GM19351 (cell line): Measurements from ENCODE around the gene COL4A2.
"Not testable (repeated sequence)": the region's sequence is repeated elsewhere in the genome, so short reads cannot be mapped to it uniquely, and the experiment has no call there.

Experiments
- ATAC-seq: cut with Tn5 transposase; IDR thresholded peaks from one replicate; pipeline ENCODE4 v1.9.1; 2021; ENCODE audit warnings: mild to moderate bottlenecking, moderate library complexity; ENCODE audit not compliant: unreplicated experiment

Gene COL4A2

DNA sequence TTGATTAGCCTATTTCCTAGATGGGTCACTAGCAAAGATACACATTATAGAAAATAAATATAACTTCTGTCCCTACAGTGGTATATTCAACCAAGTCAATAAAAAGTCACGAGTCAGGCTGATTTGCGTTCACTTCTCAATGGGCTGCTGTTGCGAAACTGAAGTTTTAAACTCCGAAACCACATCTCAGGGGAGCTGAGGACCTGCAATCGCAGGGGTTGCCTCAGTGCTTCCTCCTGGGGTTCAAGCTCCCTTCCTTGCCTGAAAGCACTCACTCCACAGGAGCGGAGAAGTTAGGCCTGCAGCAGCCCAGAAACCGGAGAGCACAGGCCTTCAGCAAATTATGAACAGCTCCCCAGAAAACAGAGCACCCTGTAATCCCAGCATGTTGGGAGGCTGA is 214.9 kb downstream of the COL4A2 start:
- ATAC-seq, result no peak

DNA sequence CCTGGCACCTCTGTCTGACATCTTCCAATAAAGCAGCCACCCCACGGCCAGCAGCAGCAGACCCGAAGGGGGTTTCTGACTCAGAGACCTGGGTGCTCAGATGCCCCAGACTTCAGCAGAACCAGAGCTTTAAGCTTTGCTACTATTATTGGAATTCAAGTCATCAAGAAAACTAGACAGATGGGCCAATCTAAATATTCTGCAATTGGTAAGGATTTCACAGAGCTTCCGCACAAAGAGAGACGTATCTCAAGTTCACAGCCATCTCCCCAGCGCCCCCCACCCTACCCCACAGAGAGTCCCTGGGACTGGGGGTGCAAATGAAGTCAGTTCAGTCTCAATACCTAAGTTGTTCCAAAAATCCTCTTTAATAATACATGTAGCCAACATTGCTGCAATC is 215.6 kb downstream of the COL4A2 start:
- no peak for ATAC-seq

DNA sequence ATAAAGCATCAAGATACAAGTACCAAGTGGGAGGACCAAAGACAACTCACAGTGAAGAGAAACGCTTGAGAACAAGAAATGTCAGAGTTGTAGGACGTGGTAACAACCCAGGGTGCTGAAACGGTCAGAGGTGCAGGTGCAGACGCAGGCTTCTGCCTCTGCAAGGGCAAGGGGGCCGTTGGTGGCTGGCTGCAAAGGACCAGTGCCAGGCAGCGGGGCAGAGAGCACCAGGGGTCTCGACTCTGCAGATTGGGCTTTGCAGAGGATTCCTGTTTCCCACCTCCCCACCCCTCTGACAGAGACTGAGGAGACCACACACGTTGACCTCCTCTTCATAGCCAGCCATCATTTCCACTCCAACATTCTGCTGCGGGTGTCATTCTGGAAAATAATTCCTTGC is 216.1 kb downstream of the COL4A2 start:
- no peak for ATAC-seq

DNA sequence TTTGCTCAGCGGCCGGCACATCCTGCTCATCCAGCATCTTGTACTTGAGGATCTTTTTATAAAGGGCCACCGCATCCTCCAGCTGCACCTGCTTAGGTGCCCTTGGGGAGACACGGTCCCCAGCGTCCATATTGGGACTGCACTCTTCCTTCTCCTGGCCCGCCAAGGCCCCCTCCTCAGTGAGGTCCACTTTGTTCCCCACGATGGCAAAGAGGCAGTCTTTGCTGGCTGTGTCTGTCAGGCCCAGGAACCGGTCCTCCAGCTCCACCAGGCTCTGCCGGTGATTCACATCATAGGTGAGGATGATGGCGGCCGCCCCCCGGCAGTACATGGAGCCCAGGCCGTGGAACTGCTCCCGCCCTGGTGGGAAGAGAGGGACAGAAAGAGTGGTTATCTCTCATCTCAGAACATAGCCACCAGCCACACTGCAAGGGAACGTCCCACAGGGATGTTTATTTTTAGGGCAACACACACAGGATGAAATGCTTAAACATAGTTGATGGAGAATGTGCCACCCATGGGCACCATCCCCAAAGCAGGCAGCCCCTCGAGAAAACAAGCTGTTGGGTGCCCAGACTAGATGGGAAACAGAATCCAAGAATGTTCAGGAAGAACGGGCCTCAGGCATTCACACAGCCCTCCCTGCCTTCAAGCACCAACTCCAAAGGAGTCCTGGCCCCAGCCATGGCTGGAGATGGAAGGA is 216.9 kb downstream of the COL4A2 start:
- ATAC-seq, result no peak

DNA sequence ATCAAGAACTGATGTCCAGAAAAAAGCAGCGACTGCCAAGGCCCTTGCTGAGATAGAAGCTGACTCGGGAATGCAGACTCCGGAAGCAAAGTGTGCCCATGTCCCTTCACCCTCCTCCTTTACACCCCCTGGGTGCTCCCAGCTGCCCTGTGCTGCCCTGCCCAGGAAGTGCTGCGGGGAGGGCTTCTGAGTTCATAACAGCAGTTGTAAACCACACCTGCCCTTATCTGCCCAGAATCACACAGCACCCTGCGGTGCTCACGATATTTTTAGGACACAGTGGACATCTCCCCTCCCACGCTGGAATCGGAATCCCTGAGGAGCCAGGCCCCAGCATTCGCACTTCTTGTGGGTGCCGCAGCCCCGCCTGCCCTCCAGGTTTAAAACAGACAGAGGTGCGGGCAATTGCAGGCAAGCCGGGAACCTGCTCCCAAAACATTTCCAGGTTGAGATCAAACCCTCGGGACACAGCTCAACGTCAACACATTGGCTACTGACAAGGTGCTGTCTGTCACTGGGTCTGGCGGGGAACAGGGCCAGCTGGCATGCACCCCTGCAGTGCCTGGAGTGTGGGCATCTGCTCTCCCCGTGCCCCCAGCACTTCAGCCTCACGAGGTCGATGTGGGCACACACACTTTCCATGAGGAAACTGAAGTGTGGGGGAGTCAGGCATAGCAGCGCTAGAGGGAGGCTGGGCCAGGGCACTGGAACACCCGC is 217.6 kb downstream of the COL4A2 start:
- ATAC-seq, result no peak

DNA sequence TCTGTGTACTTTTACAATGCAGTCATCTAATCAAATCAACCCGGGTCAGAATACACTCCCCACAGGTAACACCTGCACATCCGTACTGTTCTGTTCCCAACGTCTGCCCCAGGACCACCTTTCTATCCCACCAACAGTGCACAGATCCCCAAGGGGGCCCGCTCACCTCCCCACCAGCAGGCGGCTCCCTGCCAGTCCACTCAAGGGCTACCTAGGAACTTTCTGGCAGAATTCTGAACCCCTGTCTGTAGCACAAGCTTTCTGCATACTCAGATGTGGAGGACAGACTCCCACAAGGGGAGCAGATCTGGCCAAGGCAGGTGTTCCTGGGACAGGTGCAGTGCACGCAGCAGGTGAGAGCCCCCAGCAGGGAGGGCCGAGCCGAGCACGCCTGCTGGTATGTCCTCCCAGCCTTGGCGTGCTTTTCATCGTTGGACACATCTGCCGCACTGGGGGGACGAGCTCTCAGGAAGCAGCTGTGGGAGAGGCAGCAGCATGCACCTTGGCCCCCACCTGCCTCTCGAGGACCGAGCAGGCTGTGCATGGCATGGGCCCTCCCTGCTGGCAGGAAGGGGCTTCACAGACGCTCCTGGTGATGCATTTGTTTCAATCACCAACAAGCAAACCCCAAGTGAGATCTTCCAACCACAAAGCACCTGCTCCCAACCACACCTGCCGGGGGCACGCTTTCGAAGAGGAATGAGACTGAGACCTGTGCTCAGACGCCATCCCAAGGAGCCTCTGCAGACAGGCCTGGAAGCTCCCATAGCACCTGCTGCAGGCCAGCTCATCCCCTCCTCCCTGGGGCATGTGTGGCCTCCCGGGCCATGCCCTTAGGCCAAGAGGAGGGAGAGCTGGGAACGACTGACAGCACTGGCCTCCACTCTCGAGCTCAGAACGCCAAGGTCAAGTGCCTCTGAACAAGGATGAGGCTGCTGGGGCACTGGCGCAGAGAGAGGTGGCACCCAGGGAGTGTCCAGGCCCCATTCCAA is 218.5 kb downstream of the COL4A2 start:
- ATAC-seq, result peak; percentile 73

DNA sequence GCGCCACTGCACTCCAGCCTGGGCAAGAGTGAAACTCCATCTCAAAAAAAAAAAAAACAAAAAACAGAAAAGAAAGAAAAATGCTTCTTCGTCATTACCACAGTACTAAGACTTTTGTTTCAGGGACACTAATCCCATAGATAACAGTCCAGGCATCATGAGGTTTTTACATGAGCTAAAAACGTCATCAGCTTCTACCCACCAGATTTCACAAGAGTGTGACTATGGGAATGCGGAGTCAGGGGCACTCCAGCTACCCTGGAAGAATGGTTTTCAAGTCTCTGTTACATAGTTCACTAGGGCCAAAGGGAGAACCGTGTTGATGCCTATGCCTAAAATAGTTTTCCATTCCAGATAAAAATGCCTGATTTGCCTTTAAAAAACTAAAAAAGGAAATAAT is 221.3 kb downstream of the COL4A2 start:
- ATAC-seq, result no peak

DNA sequence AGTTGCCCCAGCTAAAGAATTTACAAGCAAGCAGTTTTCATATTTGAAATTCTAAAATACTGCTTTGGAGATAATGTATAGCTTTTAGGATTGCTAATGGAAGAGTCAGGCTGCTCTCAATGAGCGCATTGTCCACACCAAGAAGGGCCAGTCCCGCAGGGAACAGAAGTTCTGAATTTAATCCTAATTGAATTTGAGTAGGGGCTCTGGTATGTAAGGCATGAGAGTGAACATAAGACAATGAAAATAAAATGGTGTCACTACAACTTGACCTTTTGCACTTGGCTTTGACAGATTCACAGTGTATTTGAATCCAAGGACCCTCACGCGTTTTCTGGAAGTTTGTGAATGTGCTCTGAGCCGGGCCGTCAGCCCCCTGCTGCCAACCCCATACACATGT is 221.8 kb downstream of the COL4A2 start:
- no peak for ATAC-seq

DNA sequence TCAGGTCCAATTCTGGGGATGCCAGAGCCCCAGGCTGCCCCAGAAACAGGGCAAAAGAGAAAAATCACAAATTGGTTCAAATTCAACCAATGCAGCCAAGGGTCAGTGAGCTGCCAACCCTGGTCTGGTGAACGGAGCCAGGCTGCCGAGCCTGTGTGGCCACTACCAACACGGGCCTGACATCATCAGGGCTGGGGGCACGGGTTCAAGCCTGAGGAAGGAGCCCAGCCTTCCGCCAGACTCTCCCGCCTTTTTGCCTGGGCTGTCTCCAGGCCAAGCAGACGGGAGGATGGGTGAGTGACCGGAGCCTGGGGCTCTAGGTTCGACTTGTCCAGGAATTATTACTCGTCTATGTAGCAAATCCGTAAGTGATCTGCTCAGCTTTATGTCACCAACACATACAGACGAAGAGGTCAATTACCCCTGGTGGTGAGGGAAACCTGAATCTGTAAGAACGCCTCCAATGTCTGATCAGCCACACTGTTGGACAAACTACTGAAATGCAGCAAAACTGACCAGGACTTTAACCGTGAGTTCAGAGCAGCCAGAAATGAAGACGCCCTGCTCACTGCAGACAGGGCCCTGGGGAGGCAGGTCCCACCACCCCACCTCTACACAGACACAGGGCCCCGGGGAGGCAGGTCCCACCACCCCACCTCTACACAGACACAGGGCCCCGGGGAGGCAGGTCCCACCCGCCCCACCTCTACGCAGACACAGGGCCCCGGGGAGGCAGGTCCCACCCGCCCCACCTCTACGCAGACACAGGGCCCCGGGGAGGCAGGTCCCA is 222.6 kb downstream of the COL4A2 start:
- no peak for ATAC-seq

DNA sequence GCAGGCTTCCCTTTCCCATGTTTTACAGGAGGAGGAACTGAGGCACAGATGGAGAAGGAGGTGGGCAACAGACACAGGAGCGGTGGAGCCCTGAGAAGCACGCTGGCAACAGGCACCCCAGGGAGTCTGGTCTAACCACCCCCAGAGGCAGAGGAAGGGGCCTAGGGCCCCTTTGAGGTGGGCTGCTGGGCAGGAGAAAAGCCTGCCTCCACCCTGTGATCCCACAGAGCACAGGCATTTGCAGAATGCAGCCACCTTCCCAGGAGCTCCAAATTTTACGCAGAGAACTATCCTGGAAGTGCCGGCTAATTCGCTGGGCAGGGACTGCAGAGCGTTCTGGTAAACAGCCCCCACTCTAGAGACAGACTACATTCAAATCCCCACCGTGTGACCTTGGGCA is 224.0 kb downstream of the COL4A2 start:
- ATAC-seq, result no peak

DNA sequence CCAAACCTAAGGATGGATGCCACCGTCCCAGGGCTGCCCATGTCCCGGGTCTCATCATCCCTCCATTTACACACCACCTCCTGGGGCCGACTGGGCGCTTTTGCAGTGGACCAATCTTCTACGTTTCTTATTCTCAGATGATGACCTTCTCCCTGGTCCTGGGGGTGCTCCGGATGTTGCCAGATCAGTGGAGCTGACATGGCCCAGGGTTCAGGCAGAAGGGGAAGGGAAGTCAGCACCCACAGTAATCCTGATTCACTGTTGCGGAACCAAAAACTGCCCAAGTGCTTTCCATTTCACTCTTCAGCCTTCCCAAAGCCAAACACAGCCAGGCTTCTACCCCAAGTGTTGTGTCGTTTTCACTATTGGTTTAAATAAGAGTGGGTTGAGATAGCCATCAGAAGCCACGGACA is 224.6 kb downstream of the COL4A2 start:
- no peak for ATAC-seq

DNA sequence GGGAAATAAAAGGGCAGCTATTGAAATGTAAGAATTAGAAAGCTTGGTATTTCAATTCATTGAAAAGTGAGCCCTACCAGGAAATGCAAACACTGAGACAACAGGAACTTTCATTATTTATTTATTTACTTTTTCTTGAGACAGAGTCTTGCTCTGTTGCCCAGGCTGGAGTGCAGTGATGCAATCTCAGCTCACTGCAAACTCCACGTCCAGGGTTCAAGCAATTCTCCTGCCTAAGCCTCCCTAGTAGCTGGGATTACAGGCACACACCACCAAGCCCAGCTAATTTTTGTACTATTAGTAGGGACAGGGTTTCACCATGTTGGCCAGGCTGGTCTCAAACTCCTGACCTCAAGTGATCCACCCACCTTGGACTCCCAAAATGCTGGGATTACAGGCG is 225.2 kb downstream of the COL4A2 start:
- not testable (repeated sequence) for ATAC-seq

DNA sequence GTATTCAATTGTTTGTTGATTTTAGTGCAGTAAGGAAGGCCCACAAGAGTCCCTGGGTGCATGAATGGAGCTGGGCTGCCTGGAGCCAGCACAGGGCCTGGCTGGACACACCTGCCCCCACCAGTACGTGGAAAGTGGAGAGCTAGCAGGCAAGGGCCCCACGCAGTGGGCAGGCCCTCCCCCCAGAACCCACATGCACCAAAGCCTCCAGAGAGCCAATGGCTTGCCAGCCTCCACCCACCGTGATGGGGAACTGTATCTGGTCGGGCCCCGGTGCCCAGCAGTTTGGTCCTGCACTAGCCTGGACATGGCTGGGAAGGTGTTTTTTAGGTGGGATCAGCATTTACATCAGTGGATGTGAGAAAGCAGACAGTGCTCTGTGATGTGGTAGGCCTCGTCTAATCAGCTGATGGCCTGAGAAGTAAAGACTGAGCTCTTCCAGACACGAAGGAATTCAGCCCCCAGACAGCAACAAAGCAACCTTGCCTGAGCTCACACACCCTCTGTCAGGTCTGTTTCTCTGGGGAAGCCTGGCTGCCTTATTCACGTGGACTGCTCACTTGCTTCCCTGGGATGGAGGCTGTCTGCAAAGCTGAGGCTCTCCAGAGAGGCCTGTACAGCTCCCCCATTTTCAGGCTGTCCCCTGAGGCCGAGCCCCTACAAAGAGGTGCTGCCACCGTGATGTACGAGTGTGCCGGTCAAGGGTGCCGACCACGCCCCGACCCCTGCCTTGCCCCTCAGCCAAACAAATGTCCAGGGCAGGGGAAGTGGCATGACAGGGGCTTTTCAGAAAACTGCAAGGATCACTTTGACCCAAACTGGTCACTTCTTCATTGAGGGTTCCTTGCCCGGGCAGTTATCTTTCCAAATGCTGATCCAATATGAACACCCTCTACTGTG is 226.9 kb downstream of the COL4A2 start:
- ATAC-seq, result no peak

DNA sequence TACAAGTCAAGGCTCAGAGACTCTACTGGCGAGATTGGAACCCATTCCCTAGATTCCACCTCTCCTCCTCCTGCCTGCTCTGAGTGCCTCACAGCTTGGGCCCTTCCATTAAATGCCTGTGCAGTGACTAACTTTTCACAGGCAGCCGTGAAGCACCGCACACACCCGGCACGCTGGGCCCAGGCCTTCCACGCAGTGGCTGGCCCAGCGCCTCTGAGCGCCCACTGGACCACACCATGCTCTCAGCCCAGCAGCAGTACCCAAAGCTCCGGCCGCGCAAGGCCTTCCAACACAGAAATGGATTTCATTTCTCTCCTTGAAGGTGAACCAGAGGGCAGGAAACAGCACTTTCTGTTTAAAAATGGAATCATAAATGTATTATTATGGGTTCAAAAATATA is 228.4 kb downstream of the COL4A2 start:
- no peak for ATAC-seq

DNA sequence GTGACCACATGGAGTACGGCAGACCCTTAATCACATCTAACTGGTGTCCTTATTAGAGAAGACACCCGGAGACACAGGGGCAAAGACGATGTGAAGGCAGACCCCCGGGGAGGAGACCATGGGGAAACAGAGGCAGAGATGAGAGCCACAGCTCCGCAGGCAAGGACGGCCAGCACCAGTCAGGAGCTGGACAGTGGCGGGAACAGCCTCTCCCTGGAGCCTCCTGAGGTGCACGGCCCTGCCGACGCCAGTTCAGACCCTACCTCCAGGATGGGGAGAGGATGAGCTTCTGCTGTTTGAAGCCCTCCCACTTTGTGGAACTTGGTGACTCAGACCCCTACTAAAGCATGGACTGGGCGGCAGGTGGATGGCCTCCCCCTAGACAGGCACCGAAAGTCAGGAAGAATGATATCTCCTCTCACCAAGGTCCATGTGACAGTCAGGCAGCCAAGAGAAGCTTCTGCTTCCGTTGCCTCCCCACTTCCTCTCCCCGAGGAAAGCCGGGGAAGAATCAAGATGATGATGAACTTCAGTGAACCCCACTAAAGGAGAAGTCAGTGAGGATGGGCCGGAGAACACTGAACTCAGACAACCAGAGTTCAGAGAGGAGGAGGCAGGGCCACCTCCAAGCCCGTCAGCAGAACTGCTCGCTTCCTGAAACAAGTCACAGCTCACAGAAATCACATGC is 229.1 kb downstream of the COL4A2 start:
- ATAC-seq, result peak; percentile 52

DNA sequence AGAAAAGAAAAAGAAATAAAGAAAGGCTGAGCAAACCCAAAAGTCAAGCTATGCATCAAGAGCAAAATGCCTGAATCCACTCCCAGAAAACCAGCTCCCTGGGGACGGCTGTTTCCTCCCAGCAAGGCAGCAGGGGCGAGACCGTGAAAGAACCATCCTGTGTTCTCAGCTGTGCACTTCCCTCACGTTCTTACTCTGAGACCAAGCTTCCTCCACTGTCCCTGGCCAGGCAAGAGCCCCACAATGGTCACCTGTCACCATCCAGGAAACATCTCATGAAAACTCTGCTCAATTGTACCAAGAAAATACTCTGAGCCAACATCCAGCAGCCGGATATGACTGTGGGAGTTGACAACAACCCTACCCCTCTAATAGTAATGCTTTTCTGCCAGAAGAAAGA is 231.5 kb downstream of the COL4A2 start:
- ATAC-seq, result peak; percentile 61

DNA sequence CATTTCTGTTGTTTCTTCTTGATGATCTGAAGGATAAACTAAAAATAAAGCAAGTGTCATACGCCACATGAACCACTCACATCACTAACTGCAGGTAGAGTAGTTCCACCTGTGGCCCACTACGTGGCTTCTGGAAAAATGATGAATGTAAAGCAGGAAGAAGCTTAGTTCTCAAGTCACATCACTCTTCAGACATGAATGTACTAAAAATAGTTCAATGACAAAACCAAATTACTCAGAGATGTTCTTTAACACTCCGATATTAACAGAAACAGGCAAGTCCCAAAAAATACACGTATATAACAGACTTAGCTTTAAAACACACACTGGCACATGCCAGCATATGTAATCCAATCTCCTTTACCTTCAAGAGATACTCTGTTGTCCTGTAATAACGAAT is 232.8 kb downstream of the COL4A2 start:
- ATAC-seq, result no peak

DNA sequence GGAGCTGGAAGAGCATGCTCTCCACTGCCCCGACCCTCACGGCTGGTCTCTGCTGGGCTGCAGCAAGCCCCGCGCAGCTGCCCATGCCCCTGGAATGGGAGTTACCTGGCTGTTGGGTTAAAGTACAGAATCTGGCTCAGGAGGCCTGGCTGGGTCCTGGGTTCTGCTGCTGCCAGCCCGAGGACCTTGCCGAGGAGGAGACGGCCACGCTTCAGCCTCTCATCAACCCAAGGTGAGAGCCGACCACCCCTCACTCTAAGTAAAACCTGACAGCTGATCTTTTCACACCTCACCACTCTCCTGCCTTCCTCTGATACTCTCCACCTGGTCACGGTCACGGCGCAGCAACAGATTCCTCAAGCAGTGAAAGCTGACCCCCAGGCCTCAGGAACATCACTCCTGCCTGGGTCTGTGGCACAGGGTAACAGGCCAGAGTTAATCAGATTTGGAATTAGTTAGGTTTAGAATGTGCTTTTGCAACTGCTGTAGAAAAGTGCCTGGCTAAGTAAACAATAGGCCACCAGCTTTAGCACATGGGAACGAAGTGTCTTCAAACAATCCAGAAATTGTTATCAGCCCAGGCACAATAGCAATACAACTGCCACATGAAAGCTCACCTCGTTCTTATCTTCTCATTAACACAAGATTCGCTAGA is 233.9 kb downstream of the COL4A2 start:
- ATAC-seq, result no peak

DNA sequence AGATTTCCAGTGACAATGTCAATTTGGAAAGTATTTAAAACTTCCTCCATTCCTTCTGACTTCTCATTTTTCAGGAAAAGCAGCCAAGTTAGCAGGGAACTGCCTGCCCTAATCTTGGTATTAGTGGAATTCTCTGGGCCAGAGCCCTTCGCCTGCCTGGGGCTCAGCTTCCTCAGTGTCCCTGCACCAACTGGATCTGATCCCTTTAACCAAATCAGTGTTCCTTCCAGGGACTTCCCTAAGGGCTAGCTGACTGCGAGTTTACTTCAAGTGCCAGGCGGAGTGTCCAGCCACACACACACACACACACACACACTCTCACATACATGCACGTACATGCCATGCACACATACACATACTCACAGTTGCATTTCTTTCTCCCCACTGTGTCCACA is 234.4 kb downstream of the COL4A2 start:
- no peak for ATAC-seq
